T-helper 2 cell (primary cell): Measurements from ENCODE around the gene RIPOR3.
"Not testable (repeated sequence)": the region's sequence is repeated elsewhere in the genome, so short reads cannot be mapped to it uniquely, and the experiment has no call there.

Experiments
- DNase-seq, 5 experiments: peaks; one replicate each; pipeline versions ENCODE4 v3.0.0 to v3.0.0-alpha.2; 2012 to 2022

Gene RIPOR3

GRCh38 chr20:50654904-50655303 is 36.4 kb downstream of the RIPOR3 start:
- no peak for DNase-seq

- no peak for DNase-seq
Measured at GRCh38 chr20:50652702-50653294, 38.5 kb downstream of the RIPOR3 start.

GRCh38 chr20:50651676-50652075 is 39.7 kb downstream of the RIPOR3 start:
- no peak for DNase-seq

- no peak for DNase-seq
Measured at GRCh38 chr20:50649590-50649989, 41.8 kb downstream of the RIPOR3 start.

- no peak for DNase-seq
Measured at GRCh38 chr20:50648651-50649050, 42.7 kb downstream of the RIPOR3 start.

- no peak for DNase-seq
Measured at GRCh38 chr20:50646483-50646996, 44.8 kb downstream of the RIPOR3 start.

GRCh38 chr20:50645253-50646068 is 45.9 kb downstream of the RIPOR3 start:
- no peak for DNase-seq

GRCh38 chr20:50642288-50642803 is 49.0 kb downstream of the RIPOR3 start:
- no peak for DNase-seq

- not testable (repeated sequence) for DNase-seq
Measured at GRCh38 chr20:50641625-50642287, 49.6 kb downstream of the RIPOR3 start.

GRCh38 chr20:50639971-50640711 is 51.2 kb downstream of the RIPOR3 start:
- DNase-seq, result not testable (repeated sequence)

- not testable (repeated sequence) for DNase-seq
Measured at GRCh38 chr20:50638015-50638847, 53.1 kb downstream of the RIPOR3 start.

GRCh38 chr20:50636601-50637540 is 54.5 kb downstream of the RIPOR3 start:
- no peak for DNase-seq

GRCh38 chr20:50635676-50636600 is 55.4 kb downstream of the RIPOR3 start:
- peak in 4 of 5 experiments; percentile 20 to 39 (median 24) for DNase-seq

- no peak for DNase-seq
Measured at GRCh38 chr20:50635014-50635557, 56.3 kb downstream of the RIPOR3 start.

GRCh38 chr20:50634191-50634590 is 57.2 kb downstream of the RIPOR3 start:
- no peak for DNase-seq

- no peak for DNase-seq
Measured at GRCh38 chr20:50633361-50633760, 58.0 kb downstream of the RIPOR3 start.

GRCh38 chr20:50632701-50633100 is 58.6 kb downstream of the RIPOR3 start:
- no peak for DNase-seq

- no peak for DNase-seq
Measured at GRCh38 chr20:50632236-50632635, 59.1 kb downstream of the RIPOR3 start.
